Stomach (tissue), 4 donors: ENCODE results near the gene CRTC3.

Experiments
- EP300 ChIP-seq: sonication (generic); formaldehyde crosslinking; IDR thresholded peaks from one replicate; pipeline ENCODE4 v1.6.1; 2017; ENCODE audit warnings: antibody characterized with exemption
- POLR2A ChIP-seq, 4 donors: fragments of 450-650 bp; IDR thresholded peaks; one replicate each; pipeline ENCODE4 v1.6.1; 2016; ENCODE audit warnings: antibody characterized with exemption in 4 of 4, control low read depth in 2 of 4, mild to moderate bottlenecking in 1 of 4, moderate library complexity in 1 of 4
- POLR2AphosphoS5 ChIP-seq, 3 donors: sonication (generic); formaldehyde crosslinking; IDR thresholded peaks; one replicate each; pipeline ENCODE4 v1.6.1; 2016; ENCODE audit warnings: antibody characterized with exemption in 3 of 3
- TF ChIP-seq, protein P1 (sequence below), 7 experiments: fragments of 450-650 bp in 4 of 7; fragments of 200-600 bp in 3 of 7; sonication (generic) in 3 of 7; IDR thresholded peaks; one replicate each; pipeline ENCODE4 v1.5.1; 2016 to 2019; ENCODE audit warnings: antibody characterized with exemption in 7 of 7, control low read depth in 2 of 7, mild to moderate bottlenecking in 1 of 7

DNA sequence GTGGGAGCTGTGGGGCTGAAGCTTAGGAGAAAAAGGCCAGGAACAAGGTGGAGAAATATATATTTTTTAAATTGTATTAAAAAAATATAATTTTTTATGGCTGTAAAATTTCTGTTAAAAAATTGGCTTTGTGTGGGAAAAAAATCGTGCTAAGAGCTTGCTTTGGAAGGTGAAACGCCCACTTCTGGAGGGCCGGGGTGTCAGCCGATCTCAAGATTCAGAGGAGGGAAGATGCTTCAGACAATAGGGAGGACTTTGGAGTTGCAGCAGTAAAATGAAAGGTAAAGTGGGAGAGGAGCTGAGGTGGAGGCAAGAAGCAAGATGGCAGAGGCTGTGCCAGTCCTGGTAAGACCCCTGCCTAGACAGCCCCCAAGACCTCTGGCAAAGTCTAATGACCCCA, 141.5 kb downstream of the CRTC3 start:
- no peak for TF ChIP-seq POLR2A (IDR thresholded peaks at IDR 0.05)
- no peak for TF ChIP-seq EP300
- TF ChIP-seq, protein P1, sequence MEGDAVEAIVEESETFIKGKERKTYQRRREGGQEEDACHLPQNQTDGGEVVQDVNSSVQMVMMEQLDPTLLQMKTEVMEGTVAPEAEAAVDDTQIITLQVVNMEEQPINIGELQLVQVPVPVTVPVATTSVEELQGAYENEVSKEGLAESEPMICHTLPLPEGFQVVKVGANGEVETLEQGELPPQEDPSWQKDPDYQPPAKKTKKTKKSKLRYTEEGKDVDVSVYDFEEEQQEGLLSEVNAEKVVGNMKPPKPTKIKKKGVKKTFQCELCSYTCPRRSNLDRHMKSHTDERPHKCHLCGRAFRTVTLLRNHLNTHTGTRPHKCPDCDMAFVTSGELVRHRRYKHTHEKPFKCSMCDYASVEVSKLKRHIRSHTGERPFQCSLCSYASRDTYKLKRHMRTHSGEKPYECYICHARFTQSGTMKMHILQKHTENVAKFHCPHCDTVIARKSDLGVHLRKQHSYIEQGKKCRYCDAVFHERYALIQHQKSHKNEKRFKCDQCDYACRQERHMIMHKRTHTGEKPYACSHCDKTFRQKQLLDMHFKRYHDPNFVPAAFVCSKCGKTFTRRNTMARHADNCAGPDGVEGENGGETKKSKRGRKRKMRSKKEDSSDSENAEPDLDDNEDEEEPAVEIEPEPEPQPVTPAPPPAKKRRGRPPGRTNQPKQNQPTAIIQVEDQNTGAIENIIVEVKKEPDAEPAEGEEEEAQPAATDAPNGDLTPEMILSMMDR (IDR thresholded peaks at IDR 0.05) = no peak
- TF ChIP-seq POLR2AphosphoS5 (IDR thresholded peaks at IDR 0.05) = no peak
